ENCODE results near the gene OXSR1.
"Not testable (repeated sequence)": the region's sequence is repeated elsewhere in the genome, so short reads cannot be mapped to it uniquely, and the experiment has no call there.

OXSR1 gene

DNA sequence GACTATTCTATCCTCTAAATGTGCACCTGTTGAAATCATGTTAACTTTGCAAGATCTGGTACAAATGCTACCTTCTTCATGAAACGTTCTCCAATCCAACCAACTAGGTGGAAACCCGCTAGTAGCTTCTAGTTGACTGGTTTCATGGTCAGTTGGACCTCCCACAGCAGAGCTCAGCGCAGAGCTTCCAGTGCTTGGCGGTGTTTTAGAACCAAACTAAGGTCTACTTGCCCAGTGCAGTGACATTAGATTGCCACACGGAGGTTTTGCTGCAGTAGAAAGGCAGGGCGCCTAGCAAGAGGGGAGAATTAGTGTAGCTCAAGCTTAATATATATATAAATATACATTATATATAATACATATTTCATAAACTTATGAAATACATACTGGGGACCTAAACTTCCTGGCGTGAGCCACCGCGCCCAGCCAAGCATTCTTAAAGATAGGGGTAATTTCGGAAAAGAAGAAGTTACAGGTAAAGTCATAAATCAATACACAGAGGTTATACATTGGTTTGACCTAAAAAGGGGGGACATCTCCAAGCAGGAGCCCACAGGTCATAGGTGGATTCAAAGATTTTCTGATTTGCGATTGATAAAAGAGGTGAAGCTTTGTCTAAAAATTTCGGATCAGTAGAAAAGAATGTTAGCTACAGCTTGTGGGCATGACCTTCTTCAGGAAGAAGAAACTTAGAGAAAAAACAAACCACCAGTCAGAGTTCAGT is 2.1 kb upstream of the OXSR1 start:
- no peak for TF ChIP-seq POLR2A (IDR thresholded peaks at IDR 0.05; ENCODE audit: low read depth, low read length)
- DNase-seq (ENCODE audit: insufficient read length, low spot score) (no peak), FAIRE-seq (no peak)

DNA sequence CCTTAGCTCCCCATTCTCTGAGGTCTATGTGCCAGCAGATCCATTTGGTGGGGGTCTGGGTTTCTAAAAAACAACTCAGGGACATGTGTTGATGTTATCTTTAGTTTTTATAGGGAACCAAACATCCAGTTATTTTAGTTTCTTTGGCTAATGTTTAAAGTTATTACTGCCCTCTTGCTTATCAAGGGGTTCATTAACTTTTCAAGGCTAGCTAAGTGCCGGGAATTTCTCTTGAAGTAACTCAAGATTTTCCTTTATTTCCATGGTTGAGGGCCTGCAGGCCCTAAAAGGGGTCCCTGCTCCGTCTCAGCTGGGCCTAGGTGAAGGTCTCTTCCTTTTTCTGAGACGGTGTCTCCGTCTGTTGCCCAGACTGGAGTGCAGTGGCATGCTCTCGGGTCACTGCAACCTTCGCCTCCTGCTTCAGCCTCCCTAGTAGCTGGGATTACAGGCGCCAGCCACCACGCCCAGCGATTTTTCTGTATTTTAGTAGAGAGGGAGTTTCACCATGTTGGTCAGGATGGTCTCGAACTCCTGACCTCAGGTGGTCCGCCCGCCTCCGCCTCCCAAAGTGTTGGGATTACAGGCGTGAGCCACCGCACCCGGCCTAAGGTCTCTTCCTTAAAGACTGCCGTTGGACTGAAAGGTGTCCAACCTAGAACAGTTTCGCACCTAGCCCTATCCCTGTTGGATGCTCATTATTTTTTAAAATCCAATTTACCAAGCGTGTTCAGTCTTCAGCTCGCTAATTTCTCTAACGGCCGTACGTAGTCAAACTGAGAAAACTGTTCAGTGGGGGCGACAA is 1.3 kb upstream of the OXSR1 start:
- DNase-seq (ENCODE audit: insufficient read length, low spot score): no peak
- FAIRE-seq: no peak
- TF ChIP-seq POLR2A (IDR thresholded peaks at IDR 0.05; ENCODE audit: low read depth, low read length): no peak

- TF ChIP-seq POLR2A (IDR thresholded peaks at IDR 0.05; ENCODE audit: low read depth, low read length): no peak
- no peak for DNase-seq (ENCODE audit: insufficient read length, low spot score)
- FAIRE-seq: no peak
Measured at GRCh38 chr3:38164643-38164951, 740 bp upstream of the OXSR1 start.

DNA sequence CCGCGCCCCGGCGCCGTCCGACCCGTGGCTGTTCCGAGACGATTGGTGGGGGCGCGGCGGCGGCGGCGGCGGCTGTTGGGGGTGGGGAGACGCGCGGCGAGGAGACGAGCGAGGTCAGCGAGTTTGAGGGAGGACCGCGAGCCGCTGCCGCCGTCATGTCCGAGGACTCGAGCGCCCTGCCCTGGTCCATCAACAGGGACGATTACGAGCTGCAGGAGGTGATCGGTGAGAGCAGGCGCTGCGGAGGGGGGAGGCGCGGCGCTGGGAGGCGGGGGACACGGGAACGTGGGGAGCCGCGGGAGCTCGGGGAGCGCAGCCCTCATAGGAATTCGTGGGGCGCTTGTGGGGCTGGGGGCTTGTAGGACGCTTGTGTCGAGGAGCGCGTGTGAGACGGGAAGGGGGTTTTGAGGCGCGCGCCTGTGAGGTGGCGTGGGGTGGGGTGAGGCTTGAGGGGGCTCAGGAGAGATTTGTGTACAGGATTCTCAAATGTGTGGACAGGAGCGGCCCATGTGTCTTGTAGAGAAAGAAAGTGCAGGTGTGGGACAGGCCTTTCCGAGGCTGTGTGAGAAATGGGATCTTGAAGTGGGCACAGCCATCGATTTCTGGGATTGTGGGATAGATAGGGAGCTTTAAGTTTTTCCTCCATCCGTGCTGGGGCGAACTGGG is 518 bp downstream of the OXSR1 start:
- FAIRE-seq (no peak), DNase-seq (ENCODE audit: insufficient read length, low spot score) (no peak)
- TF ChIP-seq POLR2A (IDR thresholded peaks at IDR 0.05; ENCODE audit: low read depth, low read length): no peak

DNA sequence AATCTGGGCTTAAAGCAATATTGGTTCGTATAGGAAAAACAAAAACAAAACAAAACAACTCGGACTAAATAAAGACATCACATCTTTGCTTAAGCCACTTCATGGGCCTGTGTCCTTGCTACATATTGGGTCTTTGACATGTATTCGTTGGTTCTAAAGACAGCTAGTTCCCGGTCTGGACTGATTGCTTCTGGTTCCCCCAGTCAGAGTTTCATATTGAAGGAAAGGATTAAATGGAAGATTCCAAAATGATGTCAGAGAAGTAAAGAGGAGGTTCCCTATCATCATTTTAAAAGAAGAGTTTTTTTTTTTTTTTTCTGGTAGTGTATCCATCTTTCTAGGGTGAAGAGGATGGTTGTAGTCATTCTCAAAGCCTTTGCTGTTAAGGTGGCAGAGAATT is 2.3 kb downstream of the OXSR1 start:
- FAIRE-seq: no peak
- no peak for DNase-seq (ENCODE audit: insufficient read length, low spot score)
- no peak for TF ChIP-seq POLR2A (IDR thresholded peaks at IDR 0.05; ENCODE audit: low read depth, low read length)

DNA sequence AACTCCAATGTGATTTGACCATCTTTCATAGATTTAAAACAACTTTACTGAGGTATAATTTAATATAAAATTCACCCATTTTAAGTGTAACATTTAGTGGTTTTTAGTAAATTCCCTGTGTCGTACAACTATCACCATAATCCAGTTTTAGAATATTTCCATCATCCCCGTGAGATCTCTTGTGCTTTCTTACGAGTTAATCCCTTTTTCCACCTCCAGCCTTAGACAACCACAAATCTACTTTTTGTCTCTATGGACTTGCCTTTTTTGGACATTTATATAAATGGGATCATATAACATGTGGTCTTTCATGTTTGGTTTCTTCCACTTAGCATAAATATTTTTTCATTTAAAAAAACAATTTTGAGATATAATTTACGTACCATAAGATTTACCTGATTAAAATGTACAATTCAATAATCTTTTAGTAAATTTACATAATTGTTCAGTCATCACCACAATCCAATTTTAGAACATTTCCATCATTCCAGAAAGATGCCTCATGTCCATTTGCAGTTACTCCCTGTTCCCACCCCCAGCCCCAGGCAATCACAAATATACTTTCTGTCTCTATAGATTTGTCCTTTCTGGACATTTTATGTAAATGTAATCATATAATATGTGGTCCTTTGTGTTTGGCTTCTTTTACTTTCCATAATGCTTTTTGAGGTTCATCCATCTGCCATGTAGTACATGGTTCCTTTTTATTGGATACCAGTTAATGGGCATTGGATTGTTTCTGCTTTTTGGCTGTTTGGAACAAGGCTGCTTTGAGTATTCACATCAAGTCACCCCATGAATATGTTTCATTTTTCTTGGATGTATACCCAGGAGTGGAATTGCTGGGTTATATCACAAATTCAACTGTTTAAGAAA is 3.1 kb downstream of the OXSR1 start:
- TF ChIP-seq POLR2A (IDR thresholded peaks at IDR 0.05; ENCODE audit: low read depth, low read length): no peak
- FAIRE-seq: peak; percentile 6
- no peak for DNase-seq (ENCODE audit: insufficient read length, low spot score)

- no peak for DNase-seq (ENCODE audit: insufficient read length, low spot score)
- FAIRE-seq: no peak
- TF ChIP-seq POLR2A (IDR thresholded peaks at IDR 0.05; ENCODE audit: low read depth, low read length): no peak
Measured at GRCh38 chr3:38169027-38169317, 3.6 kb downstream of the OXSR1 start.

DNA sequence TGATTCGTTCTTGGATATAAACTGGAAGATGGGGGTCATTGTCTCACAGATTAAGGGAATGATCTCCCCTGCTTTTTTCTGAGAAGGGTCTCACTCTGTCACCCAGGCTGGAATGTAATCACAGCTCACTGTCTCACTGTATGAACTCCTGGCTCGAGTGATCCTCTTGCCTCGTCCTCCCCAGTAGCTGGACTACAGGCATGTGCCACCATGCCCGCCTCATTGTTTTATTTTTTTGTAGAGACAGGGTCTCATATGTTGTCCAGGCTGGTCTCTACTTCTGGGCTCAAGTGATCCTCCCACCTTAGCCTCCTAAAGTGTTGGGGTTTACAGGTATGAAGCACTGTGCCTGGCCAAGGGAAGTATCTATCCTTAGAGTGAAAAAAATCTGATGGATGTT is 5.4 kb downstream of the OXSR1 start:
- DNase-seq (ENCODE audit: insufficient read length, low spot score): no peak
- no peak for TF ChIP-seq POLR2A (IDR thresholded peaks at IDR 0.05; ENCODE audit: low read depth, low read length)
- FAIRE-seq: no peak

DNA sequence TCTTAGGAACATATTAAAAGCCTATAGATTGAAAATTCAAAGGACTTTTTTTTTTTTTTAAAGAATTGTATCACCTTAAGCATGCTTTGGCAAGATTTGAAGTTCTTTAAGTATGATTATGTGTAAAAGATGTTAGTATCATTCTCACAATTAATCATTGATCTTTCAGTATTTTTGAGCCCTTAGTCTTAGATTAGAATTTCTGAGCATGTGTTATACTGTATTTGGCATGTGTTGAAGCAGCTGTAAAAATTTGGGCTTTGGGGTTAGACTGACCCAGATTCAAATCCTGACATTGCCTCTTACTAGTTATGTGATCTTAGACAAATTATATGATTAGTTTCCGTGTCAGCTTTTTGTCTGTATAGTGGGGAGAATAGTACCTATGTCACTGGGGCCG is 6.3 kb downstream of the OXSR1 start:
- no peak for DNase-seq (ENCODE audit: insufficient read length, low spot score)
- FAIRE-seq: no peak
- no peak for TF ChIP-seq POLR2A (IDR thresholded peaks at IDR 0.05; ENCODE audit: low read depth, low read length)

GRCh38 chr3:38173834-38174418 is 8.6 kb downstream of the OXSR1 start:
- TF ChIP-seq POLR2A (IDR thresholded peaks at IDR 0.05; ENCODE audit: low read depth, low read length): no peak
- no peak for DNase-seq (ENCODE audit: insufficient read length, low spot score)
- FAIRE-seq: peak; percentile 41

DNA sequence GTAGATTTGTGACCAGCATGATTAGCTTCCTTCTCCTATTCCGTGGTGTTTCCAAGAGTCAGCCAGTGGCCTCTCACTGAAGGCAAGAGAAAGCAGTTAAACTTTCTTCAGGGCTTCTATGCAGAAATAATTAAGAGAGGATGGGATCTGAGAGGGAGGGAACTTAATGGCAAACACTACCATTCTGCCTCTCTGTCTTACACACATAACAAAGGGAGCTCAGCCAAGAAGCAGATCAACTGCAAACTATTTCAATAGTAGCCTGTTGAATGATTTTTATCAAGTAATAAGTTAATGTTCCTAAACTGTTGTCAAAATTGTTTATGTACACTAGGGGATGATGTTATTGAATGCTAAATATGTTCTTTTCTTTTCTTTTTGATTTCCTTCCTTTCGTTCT is 11.8 kb downstream of the OXSR1 start:
- TF ChIP-seq POLR2A (IDR thresholded peaks at IDR 0.05; ENCODE audit: low read depth, low read length): no peak
- DNase-seq (ENCODE audit: insufficient read length, low spot score) (no peak), FAIRE-seq (no peak)

DNA sequence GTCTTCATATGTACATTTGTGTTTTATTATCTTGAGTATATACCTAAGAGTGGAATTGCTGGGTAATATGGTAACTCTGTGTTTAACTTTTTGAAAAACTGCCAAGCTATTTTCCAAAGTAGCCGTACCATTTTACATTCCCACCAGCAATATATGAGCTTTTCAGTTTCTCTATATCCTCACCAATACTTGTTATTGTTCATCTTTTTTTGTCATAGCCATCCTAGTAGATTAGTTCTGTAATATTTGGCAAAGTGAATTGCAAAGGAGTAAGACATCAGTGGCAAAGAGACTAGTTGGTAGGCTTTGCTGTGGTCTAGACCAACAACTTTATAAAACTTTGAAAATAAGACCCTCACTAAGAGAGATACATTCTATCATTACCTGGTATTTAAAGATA is 21.4 kb downstream of the OXSR1 start:
- TF ChIP-seq POLR2A (IDR thresholded peaks at IDR 0.05; ENCODE audit: low read depth, low read length): no peak
- no peak for DNase-seq (ENCODE audit: insufficient read length, low spot score)
- no peak for FAIRE-seq

DNA sequence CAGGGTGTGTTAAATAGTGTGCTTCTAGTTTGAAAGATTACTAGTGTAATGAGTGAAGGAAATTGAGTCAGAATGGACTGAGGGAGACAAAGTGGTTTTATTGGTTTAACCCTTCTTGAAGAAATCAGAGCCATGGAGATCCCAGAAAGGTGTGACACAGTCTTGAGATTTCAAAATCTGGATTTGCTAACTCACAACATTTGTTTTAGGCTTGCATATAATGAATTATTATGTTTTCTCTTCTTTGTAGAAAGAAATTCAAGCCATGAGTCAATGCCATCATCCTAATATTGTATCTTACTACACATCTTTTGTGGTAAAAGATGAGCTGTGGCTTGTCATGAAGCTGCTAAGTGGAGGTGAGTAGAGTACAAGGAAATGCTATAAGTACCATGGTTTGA is 25.1 kb downstream of the OXSR1 start:
- DNase-seq (ENCODE audit: insufficient read length, low spot score) (no peak), FAIRE-seq (no peak)
- no peak for TF ChIP-seq POLR2A (IDR thresholded peaks at IDR 0.05; ENCODE audit: low read depth, low read length)

DNA sequence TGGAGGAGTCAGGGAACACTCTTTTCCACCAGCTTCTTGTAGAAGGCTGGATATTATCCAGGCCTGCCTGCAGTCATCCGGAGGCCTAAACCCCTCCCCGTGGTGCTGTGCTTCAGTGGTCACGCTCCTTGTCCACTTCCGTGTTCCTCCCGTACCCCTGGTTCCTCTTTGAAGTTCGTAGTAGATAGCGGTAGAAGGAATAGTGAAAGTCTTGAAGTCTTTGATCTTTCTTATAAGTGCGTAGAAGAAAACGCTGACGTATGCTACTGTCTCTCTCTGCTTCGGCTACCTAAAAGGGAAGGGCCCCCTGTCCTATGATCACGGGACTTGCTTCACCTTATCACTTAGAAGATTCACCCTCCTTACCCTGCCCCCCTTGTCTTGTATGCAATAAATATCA is 37.6 kb downstream of the OXSR1 start:
- not testable (repeated sequence) for FAIRE-seq; DNase-seq (ENCODE audit: insufficient read length, low spot score)

All from H54 (cell line).